ENCODE measurements around the gene TOM1L2. TPM values are rescaled to one million over a fixed set of nuclear protein-coding genes. Genes with fewer than 3 reads are reported as not detected.

TOM1L2 gene
- total RNA-seq, 4 donors from 2014 or later = 55.5 to 118 (median 73.3) TPM

DNA sequence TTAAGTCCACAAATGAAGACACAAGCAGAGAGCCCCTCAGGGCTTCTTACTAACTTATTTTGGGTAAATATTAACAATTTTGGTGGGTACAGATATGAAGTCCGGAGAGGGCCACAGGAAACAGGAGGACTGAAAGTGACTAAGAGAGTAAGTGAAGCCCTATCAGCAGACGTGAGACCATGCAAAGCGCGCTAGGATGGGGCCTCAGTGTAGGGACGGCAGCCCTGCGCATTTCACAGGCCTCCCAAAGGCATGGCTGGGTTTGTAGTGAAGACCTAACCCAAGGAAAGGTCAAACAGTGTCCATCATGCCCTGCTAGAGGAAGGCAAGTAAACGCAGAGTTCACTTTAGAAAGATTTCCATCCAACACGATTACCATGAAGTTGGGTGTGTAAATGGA is 75.5 kb downstream of the TOM1L2 start:
- no peak for DNase-seq
- Histone ChIP-seq H3K27me3 (no peaks in the 10 kb centered on the region), H3K4me1 (peaks cover 11 to 25% (median 20%) of the 10 kb centered on the region in 3 donors), H3K4me3 (no peak overlapping the region), H3K9me3 (no peaks in the 10 kb centered on the region), H3K27ac (no peak overlapping the region), H3K36me3 (peaks cover 17 to 89% (median 20%) of the 10 kb centered on the region in 3 donors)
- no peak for TF ChIP-seq POLR2A (IDR thresholded peaks at IDR 0.05)
- TF ChIP-seq, protein P1, sequence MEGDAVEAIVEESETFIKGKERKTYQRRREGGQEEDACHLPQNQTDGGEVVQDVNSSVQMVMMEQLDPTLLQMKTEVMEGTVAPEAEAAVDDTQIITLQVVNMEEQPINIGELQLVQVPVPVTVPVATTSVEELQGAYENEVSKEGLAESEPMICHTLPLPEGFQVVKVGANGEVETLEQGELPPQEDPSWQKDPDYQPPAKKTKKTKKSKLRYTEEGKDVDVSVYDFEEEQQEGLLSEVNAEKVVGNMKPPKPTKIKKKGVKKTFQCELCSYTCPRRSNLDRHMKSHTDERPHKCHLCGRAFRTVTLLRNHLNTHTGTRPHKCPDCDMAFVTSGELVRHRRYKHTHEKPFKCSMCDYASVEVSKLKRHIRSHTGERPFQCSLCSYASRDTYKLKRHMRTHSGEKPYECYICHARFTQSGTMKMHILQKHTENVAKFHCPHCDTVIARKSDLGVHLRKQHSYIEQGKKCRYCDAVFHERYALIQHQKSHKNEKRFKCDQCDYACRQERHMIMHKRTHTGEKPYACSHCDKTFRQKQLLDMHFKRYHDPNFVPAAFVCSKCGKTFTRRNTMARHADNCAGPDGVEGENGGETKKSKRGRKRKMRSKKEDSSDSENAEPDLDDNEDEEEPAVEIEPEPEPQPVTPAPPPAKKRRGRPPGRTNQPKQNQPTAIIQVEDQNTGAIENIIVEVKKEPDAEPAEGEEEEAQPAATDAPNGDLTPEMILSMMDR (IDR thresholded peaks at IDR 0.05) = no peak
- 87 to 94% methylated on average over 8 of the region's 8 CpGs for WGBS, 2 donors
- intact Hi-C loops (cut with DNase I) = loop anchor here (10.0 kb wide), 1 partner anchor 118 kb away; no protein-coding TSS in a partner anchor

DNA sequence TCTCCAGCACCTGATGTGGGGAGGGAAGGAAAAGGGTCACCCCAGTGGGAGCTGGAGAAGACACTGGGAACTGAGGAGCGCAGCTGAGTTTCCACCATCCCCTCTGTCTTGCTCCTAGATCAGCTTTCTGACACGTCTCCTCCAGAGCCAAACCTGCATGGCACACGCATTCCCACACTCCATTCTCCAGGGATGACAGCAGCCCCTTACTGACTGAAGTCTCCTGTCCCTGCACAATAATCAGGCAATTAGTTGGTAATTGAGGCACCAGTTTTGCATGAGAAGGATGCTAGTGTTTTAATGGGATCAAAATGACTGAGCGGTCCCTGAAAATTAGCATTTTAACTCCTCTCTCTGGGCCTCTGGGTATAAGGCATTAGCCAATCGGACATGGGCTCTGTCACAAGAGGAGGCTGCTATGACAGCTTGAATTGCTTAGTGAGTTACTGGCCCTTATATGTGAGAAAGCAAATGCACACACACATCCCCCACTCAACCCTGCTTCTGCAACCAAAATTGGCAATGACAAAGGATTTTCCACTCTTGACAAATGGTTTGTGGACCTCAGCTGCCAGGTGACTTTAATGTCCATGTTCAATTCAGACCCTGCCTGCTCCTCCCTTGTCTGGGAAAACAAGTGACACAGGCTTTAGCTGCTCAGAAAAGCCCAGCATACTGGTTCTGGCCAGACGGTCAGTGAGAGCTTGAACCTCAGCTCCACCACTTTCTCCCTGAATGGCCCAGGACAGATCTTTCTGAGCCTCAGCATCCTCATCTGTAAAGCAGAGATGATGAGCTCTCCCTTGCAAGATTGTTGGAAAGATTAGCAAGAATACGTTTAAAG is 78.2 kb downstream of the TOM1L2 start:
- Histone ChIP-seq H3K9me3 (no peaks in the 10 kb centered on the region), H3K4me1 (peaks cover 0 to under 1% (median 0%) of the 10 kb centered on the region in 3 donors), H3K4me3 (no peak overlapping the region), H3K27ac (no peak overlapping the region), H3K27me3 (no peaks in the 10 kb centered on the region), H3K36me3 (peaks cover 17 to 100% (median 20%) of the 10 kb centered on the region in 3 donors)
- no peak for DNase-seq
- intact Hi-C loops (cut with DNase I) = loop anchor here (10.0 kb wide), 1 partner anchor 121 kb away; no protein-coding TSS in a partner anchor
- TF ChIP-seq, protein P1 (IDR thresholded peaks at IDR 0.05) = no peak
- TF ChIP-seq POLR2A (IDR thresholded peaks at IDR 0.05) = no peak
- 93 to 98% methylated on average over 5 to 7 of the region's 7 CpGs for WGBS, 2 donors

GRCh38 chr17:17892731-17893130 is 79.5 kb downstream of the TOM1L2 start:
- no peak for DNase-seq
- no peaks in the 10 kb centered on the region for H3K27me3 ChIP-seq
- no peak for TF ChIP-seq POLR2A (IDR thresholded peaks at IDR 0.05)
- TF ChIP-seq, protein P1 (IDR thresholded peaks at IDR 0.05) = no peak
- peaks cover 8 to 100% (median 14%) of the 10 kb centered on the region in 3 donors for H3K36me3 ChIP-seq
- no peak overlapping the region for H3K27ac ChIP-seq
- no peak overlapping the region for H3K4me3 ChIP-seq
- 56 to 64% methylated on average over 2 of the region's 2 CpGs for WGBS, 2 donors
- H3K4me1 ChIP-seq = peaks cover 0 to 13% (median 0%) of the 10 kb centered on the region in 3 donors
- H3K9me3 ChIP-seq = no peaks in the 10 kb centered on the region
- intact Hi-C loops (cut with DNase I) = loop anchor here (10.0 kb wide), 1 partner anchor 122 kb away; no protein-coding TSS in a partner anchor

DNA sequence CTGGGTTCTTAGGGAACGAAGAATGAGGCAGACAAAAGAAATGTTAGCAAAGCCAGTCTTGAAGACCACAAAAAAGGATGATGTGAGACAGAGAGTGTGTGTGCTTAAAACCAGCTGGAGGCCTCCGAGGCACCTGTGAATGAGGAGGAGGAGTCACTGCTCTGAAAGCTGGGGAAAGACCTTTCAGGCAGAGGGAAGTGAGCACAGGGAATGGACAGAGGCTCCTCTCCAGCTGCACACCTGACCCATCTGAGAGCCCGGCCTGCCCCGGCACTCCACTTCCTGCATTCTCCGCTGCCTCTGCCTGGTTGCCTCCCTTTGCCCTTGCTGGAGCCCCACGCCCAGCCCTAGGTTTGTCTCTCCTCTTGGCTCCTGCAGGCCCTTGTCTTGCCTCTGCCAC is 80.2 kb downstream of the TOM1L2 start:
- Histone ChIP-seq H3K27me3 (no peaks in the 10 kb centered on the region), H3K36me3 (peaks cover 8 to 100% (median 14%) of the 10 kb centered on the region in 3 donors), H3K27ac (no peak overlapping the region), H3K4me1 (peaks cover 1 to 20% (median 2%) of the 10 kb centered on the region in 3 donors), H3K4me3 (no peak overlapping the region), H3K9me3 (no peaks in the 10 kb centered on the region)
- DNase-seq = no peak
- intact Hi-C loops (cut with DNase I) = loop anchor here (10.0 kb wide), 1 partner anchor 123 kb away; no protein-coding TSS in a partner anchor
- 75 to 83% methylated on average over 6 of the region's 6 CpGs for WGBS, 2 donors
- TF ChIP-seq, protein P1 (IDR thresholded peaks at IDR 0.05) = no peak
